ENCODE data around the gene SMIM35. TPM values are rescaled to one million over a fixed set of nuclear protein-coding genes. Genes with fewer than 3 reads are reported as not detected.
"Not testable (repeated sequence)": the region's sequence is repeated elsewhere in the genome, so short reads cannot be mapped to it uniquely, and the experiment has no call there.

The SMIM35 gene
- total RNA-seq, 4 donors from 2014 or later, result not detected

- no peaks in the 10 kb centered on the region for H3K27me3 ChIP-seq
- no peaks in the 10 kb centered on the region for H3K9me3 ChIP-seq
- H3K27ac ChIP-seq, result no peak overlapping the region
- DNase-seq, result no peak
- no peaks in the 10 kb centered on the region for H3K36me3 ChIP-seq
- H3K4me3 ChIP-seq, result no peak overlapping the region
- H3K4me1 ChIP-seq, result no peaks in the 10 kb centered on the region
- intact Hi-C loops (cut with DNase I; ENCODE audit: low total_unique reads), result no loop called here
- TF ChIP-seq CTCF (IDR thresholded peaks at IDR 0.05), result no peak
- no peak for TF ChIP-seq POLR2A (IDR thresholded peaks at IDR 0.05)
Observed at GRCh38 chr11:117979481-117980211, 107.1 kb downstream of the SMIM35 start.

GRCh38 chr11:117978991-117979390 lies 107.8 kb downstream of the SMIM35 start:
- no peak for DNase-seq
- TF ChIP-seq CTCF (IDR thresholded peaks at IDR 0.05) (no peak), POLR2A (IDR thresholded peaks at IDR 0.05) (no peak)
- no peak overlapping the region for H3K4me3 ChIP-seq
- no peaks in the 10 kb centered on the region for H3K27me3 ChIP-seq
- H3K4me1 ChIP-seq, result no peaks in the 10 kb centered on the region
- intact Hi-C loops (cut with DNase I; ENCODE audit: low total_unique reads), result no loop called here
- no peak overlapping the region for H3K27ac ChIP-seq
- H3K9me3 ChIP-seq, result no peaks in the 10 kb centered on the region
- no peaks in the 10 kb centered on the region for H3K36me3 ChIP-seq

- DNase-seq, H3K27ac ChIP-seq: not testable (repeated sequence)
Observed at GRCh38 chr11:117978291-117978910, 108.4 kb downstream of the SMIM35 start.

GRCh38 chr11:117977612-117978264 lies 109.0 kb downstream of the SMIM35 start:
- intact Hi-C loops (cut with DNase I; ENCODE audit: low total_unique reads); H3K27me3 ChIP-seq; H3K9me3 ChIP-seq; DNase-seq; H3K4me1 ChIP-seq; H3K36me3 ChIP-seq; H3K4me3 ChIP-seq; H3K27ac ChIP-seq: not testable (repeated sequence)

More at GRCh38 chr11:117978291-117978910, 108.4 kb downstream of the SMIM35 start:
- H3K36me3 ChIP-seq; H3K27me3 ChIP-seq; H3K4me1 ChIP-seq; H3K9me3 ChIP-seq; H3K4me3 ChIP-seq; intact Hi-C loops (cut with DNase I; ENCODE audit: low total_unique reads): not testable (repeated sequence)

- H3K27ac ChIP-seq, result no peak overlapping the region
- DNase-seq, result no peak
- no peak overlapping the region for H3K4me3 ChIP-seq
- H3K4me1 ChIP-seq, result no peaks in the 10 kb centered on the region
- no peaks in the 10 kb centered on the region for H3K27me3 ChIP-seq
- intact Hi-C loops (cut with DNase I; ENCODE audit: low total_unique reads), result no loop called here
- no peaks in the 10 kb centered on the region for H3K9me3 ChIP-seq
- TF ChIP-seq CTCF (IDR thresholded peaks at IDR 0.05) (no peak), POLR2A (IDR thresholded peaks at IDR 0.05) (no peak)
- no peaks in the 10 kb centered on the region for H3K36me3 ChIP-seq
Observed at GRCh38 chr11:117977029-117977428, 109.7 kb downstream of the SMIM35 start.

- no peak overlapping the region for H3K4me3 ChIP-seq
- intact Hi-C loops (cut with DNase I; ENCODE audit: low total_unique reads), result no loop called here
- DNase-seq, result no peak
- H3K27ac ChIP-seq, result no peak overlapping the region
- no peaks in the 10 kb centered on the region for H3K4me1 ChIP-seq
- TF ChIP-seq POLR2A (IDR thresholded peaks at IDR 0.05), result no peak
- no peak for TF ChIP-seq CTCF (IDR thresholded peaks at IDR 0.05)
- H3K27me3 ChIP-seq, result no peaks in the 10 kb centered on the region
- H3K9me3 ChIP-seq, result no peaks in the 10 kb centered on the region
- H3K36me3 ChIP-seq, result no peaks in the 10 kb centered on the region
Observed at GRCh38 chr11:117976445-117976844, 110.3 kb downstream of the SMIM35 start.
